ENCODE results near the gene RNF212. TPM values are rescaled to one million over a fixed set of nuclear protein-coding genes. Genes with fewer than 3 reads are reported as not detected.

RNF212 gene
- total and polyA plus RNA-seq, 8 donors: 1.3 to 4.8 (median 2.6) TPM; not detected in 4

DNA sequence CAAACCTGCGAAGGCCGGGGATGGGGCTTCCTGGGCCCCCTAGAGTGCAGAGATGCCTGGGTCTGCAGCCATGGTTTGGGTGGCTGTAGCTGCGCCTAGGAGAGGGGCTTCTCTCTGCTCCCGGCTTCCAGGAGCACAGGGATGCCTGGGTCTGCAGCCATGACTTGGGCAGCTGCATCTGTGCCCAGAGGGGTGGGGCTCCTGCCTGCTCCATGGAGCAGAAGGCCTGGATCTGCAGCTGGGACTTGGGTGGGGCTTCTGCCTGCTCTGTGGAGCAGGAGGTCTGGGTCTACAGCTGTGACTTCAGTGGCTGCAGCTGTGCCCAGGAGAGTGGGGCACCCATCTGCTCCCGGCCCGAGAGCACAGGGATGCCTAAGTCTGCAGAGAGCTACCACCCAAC lies 38.2 kb upstream of the RNF212 start:
- no peak overlapping the region for H3K4me3 ChIP-seq
- no peak for DNase-seq

DNA sequence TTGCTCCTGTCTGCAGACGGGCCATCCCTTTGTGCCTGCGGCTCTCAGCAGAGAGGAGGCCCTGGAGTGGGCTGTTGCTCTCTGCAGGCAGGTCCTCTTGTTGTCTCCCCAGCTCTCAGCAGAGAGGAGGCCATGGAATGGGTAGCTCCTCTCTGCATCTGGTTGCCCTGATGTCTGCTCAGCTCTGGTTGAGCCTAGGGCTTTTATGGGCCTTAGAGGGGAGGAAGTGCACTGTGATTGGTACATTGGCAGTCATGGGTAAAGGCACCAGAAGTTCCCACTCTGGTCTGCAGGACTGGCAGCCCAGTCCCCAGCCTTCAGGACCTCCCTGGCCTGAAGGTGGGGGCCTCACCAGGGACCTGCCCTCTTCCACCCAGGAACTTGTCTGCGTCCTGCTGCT lies 37.5 kb upstream of the RNF212 start:
- Histone ChIP-seq H3K4me3 (no peak overlapping the region), H3K4me1 (peaks cover 5 to 31% (median 21%) of the 10 kb centered on the region in 4 donors), H3K9me3 (no peaks in the 10 kb centered on the region), H3K27me3 (peaks cover 0 to 7% (median 0%) of the 10 kb centered on the region in 3 donors), H3K36me3 (no peaks in the 10 kb centered on the region), H3K27ac (no peak overlapping the region)
- intact Hi-C loops (cut with DNase I; ENCODE audit: low total_unique reads): no loop called here
- TF ChIP-seq EP300 (IDR thresholded peaks at IDR 0.05): no peak
- TF ChIP-seq, protein P1, sequence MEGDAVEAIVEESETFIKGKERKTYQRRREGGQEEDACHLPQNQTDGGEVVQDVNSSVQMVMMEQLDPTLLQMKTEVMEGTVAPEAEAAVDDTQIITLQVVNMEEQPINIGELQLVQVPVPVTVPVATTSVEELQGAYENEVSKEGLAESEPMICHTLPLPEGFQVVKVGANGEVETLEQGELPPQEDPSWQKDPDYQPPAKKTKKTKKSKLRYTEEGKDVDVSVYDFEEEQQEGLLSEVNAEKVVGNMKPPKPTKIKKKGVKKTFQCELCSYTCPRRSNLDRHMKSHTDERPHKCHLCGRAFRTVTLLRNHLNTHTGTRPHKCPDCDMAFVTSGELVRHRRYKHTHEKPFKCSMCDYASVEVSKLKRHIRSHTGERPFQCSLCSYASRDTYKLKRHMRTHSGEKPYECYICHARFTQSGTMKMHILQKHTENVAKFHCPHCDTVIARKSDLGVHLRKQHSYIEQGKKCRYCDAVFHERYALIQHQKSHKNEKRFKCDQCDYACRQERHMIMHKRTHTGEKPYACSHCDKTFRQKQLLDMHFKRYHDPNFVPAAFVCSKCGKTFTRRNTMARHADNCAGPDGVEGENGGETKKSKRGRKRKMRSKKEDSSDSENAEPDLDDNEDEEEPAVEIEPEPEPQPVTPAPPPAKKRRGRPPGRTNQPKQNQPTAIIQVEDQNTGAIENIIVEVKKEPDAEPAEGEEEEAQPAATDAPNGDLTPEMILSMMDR (IDR thresholded peaks at IDR 0.05): no peak
- TF ChIP-seq POLR2A (IDR thresholded peaks at IDR 0.05): no peak
- TF ChIP-seq POLR2AphosphoS5 (IDR thresholded peaks at IDR 0.05): no peak
- DNase-seq: no peak
- 78 to 100% (median 97%) methylated on average over 1 to 3 of the region's 3 CpGs for WGBS, 5 donors

More for the DNA sequence above, 38.2 kb upstream of the RNF212 start:
- H3K27ac ChIP-seq: no peak overlapping the region
- WGBS, 5 donors: 84 to 96% (median 93%) methylated on average over 2 to 6 of the region's 6 CpGs
- H3K36me3 ChIP-seq: no peaks in the 10 kb centered on the region
- intact Hi-C loops (cut with DNase I; ENCODE audit: low total_unique reads): no loop called here
- peaks cover 0 to 7% (median 0%) of the 10 kb centered on the region in 3 donors for H3K27me3 ChIP-seq
- TF ChIP-seq, protein P1 (IDR thresholded peaks at IDR 0.05): no peak
- no peak for TF ChIP-seq POLR2A (IDR thresholded peaks at IDR 0.05)
- TF ChIP-seq EP300 (IDR thresholded peaks at IDR 0.05): no peak
- no peak for TF ChIP-seq POLR2AphosphoS5 (IDR thresholded peaks at IDR 0.05)
- H3K9me3 ChIP-seq: no peaks in the 10 kb centered on the region
- peaks cover 5 to 31% (median 22%) of the 10 kb centered on the region in 4 donors for H3K4me1 ChIP-seq

DNA sequence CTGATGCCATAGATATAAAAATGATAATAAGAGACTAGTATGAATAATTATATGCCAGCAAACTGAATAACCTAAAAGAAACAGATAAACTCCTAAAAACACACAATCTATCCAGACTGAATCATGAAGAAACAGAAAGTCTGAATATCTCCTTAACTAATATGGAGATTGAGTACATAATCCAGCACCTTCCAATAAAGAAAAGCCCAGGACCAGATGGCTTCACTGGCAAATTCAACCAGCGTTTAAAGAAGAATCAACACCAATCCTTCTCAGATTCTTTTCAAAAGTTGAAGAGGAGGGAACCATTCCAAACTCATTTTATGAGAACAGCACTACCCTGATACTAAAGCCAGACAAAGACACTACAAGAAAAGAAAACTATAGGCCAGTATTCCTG lies 26.5 kb upstream of the RNF212 start:
- H3K27ac ChIP-seq: no peak overlapping the region
- DNase-seq: no peak
- WGBS, 5 donors: 80 to 93% (median 87%) methylated on average over 1 of the region's 1 CpG
- H3K27me3 ChIP-seq: peaks cover 0 to 22% (median 0%) of the 10 kb centered on the region in 3 donors
- H3K9me3 ChIP-seq: no peaks in the 10 kb centered on the region
- intact Hi-C loops (cut with DNase I; ENCODE audit: low total_unique reads): loop anchor here (10.0 kb wide), 2 partner anchors 125 to 215 kb away; no protein-coding TSS in a partner anchor
- H3K4me3 ChIP-seq: no peak overlapping the region
- peaks cover 0 to 17% (median 0%) of the 10 kb centered on the region in 4 donors for H3K4me1 ChIP-seq
- no peaks in the 10 kb centered on the region for H3K36me3 ChIP-seq
- TF ChIP-seq POLR2AphosphoS5 (IDR thresholded peaks at IDR 0.05): no peak
- TF ChIP-seq POLR2A (IDR thresholded peaks at IDR 0.05): no peak
- TF ChIP-seq, protein P1 (IDR thresholded peaks at IDR 0.05): no peak
- no peak for TF ChIP-seq EP300 (IDR thresholded peaks at IDR 0.05)

DNA sequence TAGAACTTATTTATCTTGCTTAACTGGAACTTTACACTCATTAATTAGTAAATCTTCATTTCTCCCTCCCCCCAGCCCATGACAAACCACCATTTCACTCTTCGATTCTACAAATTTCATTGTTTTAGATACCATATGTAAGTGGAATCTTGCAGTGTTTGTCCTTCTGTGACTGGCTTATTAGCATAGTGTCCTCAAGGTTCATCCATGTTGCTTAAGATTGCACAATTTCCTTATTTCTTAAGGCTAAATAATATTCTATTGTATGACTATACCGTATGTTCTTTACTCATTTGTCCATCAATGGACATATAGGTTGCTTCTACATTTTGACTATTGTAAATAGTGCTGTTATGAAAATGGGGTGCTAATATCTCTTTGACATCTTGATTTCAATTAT lies 24.5 kb upstream of the RNF212 start:
- Histone ChIP-seq H3K27ac (peak overlapping the region in 1 of 5 donors; percentile 22), H3K4me3 (peak overlapping the region in 1 of 4 donors; percentile 13), H3K9me3 (no peaks in the 10 kb centered on the region), H3K4me1 (peaks cover 0 to 17% (median 0%) of the 10 kb centered on the region in 4 donors), H3K36me3 (no peaks in the 10 kb centered on the region), H3K27me3 (peaks cover 0 to 15% (median 0%) of the 10 kb centered on the region in 3 donors)
- intact Hi-C loops (cut with DNase I; ENCODE audit: low total_unique reads): loop anchor here (10.0 kb wide), 2 partner anchors 127 to 217 kb away; no protein-coding TSS in a partner anchor
- TF ChIP-seq EP300 (IDR thresholded peaks at IDR 0.05): no peak
- TF ChIP-seq POLR2AphosphoS5 (IDR thresholded peaks at IDR 0.05): no peak
- no peak for TF ChIP-seq POLR2A (IDR thresholded peaks at IDR 0.05)
- TF ChIP-seq, protein P1 (IDR thresholded peaks at IDR 0.05): no peak
- 85 to 92% (median 88%) methylated on average over 2 of the region's 2 CpGs for WGBS, 5 donors
- no peak for DNase-seq

All from stomach (tissue), 9 donors.